Tibial nerve (tissue), 3 donors: Measurements from ENCODE around the gene SH3BP4.

Experiments
- POLR2A ChIP-seq, 2 donors: fragments of 450-650 bp; IDR thresholded peaks; one replicate each; pipeline ENCODE4 v1.6.1; 2017; ENCODE audit warnings: antibody characterized with exemption in 2 of 2, mild to moderate bottlenecking in 2 of 2, moderate library complexity in 2 of 2
- TF ChIP-seq, protein P1 (sequence below), 5 experiments: fragments of 200-600 bp in 3 of 5; fragments of 450-650 bp in 2 of 5; sonication (generic) in 3 of 5; IDR thresholded peaks; one replicate each; pipeline ENCODE4 v1.5.1; 2016 to 2019; ENCODE audit warnings: antibody characterized with exemption in 5 of 5, mild to moderate bottlenecking in 3 of 5, moderate library complexity in 2 of 5

- TF ChIP-seq, protein P1, sequence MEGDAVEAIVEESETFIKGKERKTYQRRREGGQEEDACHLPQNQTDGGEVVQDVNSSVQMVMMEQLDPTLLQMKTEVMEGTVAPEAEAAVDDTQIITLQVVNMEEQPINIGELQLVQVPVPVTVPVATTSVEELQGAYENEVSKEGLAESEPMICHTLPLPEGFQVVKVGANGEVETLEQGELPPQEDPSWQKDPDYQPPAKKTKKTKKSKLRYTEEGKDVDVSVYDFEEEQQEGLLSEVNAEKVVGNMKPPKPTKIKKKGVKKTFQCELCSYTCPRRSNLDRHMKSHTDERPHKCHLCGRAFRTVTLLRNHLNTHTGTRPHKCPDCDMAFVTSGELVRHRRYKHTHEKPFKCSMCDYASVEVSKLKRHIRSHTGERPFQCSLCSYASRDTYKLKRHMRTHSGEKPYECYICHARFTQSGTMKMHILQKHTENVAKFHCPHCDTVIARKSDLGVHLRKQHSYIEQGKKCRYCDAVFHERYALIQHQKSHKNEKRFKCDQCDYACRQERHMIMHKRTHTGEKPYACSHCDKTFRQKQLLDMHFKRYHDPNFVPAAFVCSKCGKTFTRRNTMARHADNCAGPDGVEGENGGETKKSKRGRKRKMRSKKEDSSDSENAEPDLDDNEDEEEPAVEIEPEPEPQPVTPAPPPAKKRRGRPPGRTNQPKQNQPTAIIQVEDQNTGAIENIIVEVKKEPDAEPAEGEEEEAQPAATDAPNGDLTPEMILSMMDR (IDR thresholded peaks at IDR 0.05) = no peak
- TF ChIP-seq POLR2A (IDR thresholded peaks at IDR 0.05) = no peak
Measured at GRCh38 chr2:234991793-234992192, 40.0 kb downstream of the SH3BP4 start.
